ENCODE data around the gene SLC25A14.
"Not testable (repeated sequence)": the region's sequence is repeated elsewhere in the genome, so short reads cannot be mapped to it uniquely, and the experiment has no call there.

The SLC25A14 gene

DNA sequence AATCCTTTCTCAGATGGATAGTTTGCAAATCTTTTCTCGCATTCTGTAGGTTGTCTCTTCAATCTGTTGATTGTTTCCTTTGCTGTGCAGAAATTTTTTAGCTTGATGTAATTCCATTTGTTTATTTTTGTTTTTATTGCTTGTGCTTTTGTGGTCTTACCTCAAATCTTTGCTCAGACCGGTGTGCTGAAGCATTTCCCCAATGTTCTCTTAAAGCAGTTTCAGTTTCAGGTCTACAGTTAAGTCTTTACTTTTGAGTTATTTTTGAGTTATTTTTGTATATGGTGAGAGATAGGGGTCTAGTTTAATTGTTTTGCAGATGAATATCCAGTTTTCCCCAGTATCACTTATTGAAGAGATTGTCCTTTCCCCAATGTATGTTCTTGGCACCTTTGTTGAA is 18.2 kb upstream of the SLC25A14 start:
- Histone ChIP-seq H3K36me3 (ENCODE audit: insufficient read depth, low read length) (no peaks in the 10 kb centered on the region), H2AFZ (ENCODE audit: low read length, unreplicated experiment) (no peak overlapping the region), H3K79me2 (ENCODE audit: control insufficient read depth, insufficient read depth, low read length, unreplicated experiment) (no peaks in the 10 kb centered on the region), H3K4me3 (ENCODE audit: low read depth, low read length) (no peak overlapping the region), H3K4me1 (ENCODE audit: control insufficient read depth, insufficient read depth, low read length, unreplicated experiment) (no peaks in the 10 kb centered on the region), H3K27me3 (ENCODE audit: insufficient read depth, low read length) (peaks cover 13% of the 10 kb centered on the region), H3K27ac (ENCODE audit: low read depth, low read length) (no peak overlapping the region)

DNA sequence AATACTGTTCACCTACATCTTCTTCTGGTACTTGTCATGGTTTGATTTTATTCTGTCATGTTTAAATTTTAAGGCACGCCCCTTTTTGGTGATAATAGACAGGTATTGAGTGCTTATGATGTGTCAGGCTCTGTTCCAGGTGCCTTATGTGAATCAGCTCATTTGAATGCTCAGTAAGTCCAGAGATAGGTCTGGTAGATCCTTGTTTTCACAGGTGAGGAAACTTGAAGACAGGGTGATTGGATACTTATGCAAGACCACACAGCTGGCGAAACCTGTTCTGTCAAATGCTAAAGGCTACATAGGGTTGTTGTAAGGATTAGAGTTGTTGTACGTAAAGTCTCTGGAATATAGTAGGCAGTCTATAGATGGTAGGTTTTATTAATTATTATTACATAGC is 9.6 kb upstream of the SLC25A14 start:
- no peaks in the 10 kb centered on the region for H3K4me1 ChIP-seq (ENCODE audit: control insufficient read depth, insufficient read depth, low read length, unreplicated experiment)
- peaks cover 9% of the 10 kb centered on the region; the same call in 1 of the 2 replicates for H3K27me3 ChIP-seq (ENCODE audit: insufficient read depth, low read length)
- no peaks in the 10 kb centered on the region for H3K79me2 ChIP-seq (ENCODE audit: control insufficient read depth, insufficient read depth, low read length, unreplicated experiment)
- H2AFZ ChIP-seq (ENCODE audit: low read length, unreplicated experiment), result no peak overlapping the region
- H3K27ac ChIP-seq (ENCODE audit: low read depth, low read length), result no peak overlapping the region
- no peaks in the 10 kb centered on the region for H3K36me3 ChIP-seq (ENCODE audit: insufficient read depth, low read length)
- no peak overlapping the region for H3K4me3 ChIP-seq (ENCODE audit: low read depth, low read length)

DNA sequence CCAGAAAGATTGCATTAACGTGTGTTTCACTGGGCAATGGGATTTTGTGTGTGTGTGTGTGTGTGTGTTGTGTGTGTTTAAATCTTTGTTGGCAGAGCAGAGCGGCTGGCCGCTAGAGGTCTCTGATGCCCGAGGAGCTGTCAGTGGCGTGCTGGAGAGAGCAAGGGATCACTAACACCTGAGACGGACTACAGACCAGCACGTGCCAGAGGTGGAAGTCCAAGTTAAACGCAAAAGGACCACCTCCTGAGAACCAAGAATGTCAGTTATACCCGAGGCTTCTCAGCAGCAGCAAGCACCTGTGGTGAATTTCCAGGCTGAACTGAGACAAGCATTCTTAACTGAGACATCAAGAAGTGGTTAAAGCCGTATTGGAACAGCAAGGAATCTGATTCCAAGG is 9.0 kb upstream of the SLC25A14 start:
- no peak overlapping the region for H3K27ac ChIP-seq (ENCODE audit: low read depth, low read length)
- H3K27me3 ChIP-seq (ENCODE audit: insufficient read depth, low read length), result peaks cover 4% of the 10 kb centered on the region; the same call in 1 of the 2 replicates
- no peaks in the 10 kb centered on the region for H3K4me1 ChIP-seq (ENCODE audit: control insufficient read depth, insufficient read depth, low read length, unreplicated experiment)
- H3K36me3 ChIP-seq (ENCODE audit: insufficient read depth, low read length), result no peaks in the 10 kb centered on the region
- H2AFZ ChIP-seq (ENCODE audit: low read length, unreplicated experiment), result peak overlapping the region; percentile 12
- H3K79me2 ChIP-seq (ENCODE audit: control insufficient read depth, insufficient read depth, low read length, unreplicated experiment), result no peaks in the 10 kb centered on the region
- H3K4me3 ChIP-seq (ENCODE audit: low read depth, low read length), result peak overlapping the region; percentile 54; the same call in 1 of the 2 replicates

DNA sequence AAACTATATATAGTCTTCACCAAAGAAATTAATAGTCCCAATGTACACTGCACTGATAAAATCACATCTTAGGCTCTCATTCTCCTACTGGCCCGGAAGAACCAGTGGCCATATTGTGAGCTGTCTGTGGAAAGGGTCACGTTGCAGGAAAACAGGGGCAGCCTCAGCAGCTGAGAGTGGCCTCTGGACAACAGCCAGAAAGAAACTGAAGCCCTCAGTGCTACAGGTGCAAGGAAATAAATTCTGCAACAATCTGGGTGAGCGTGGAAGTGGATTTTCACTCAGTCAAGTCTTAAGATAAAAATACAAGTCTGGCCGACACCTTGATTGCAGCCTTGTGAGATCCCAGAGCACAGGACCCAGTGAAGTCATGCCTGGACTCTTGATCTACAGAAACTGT is 3.2 kb upstream of the SLC25A14 start:
- no peak overlapping the region for H2AFZ ChIP-seq (ENCODE audit: low read length, unreplicated experiment)
- H3K4me3 ChIP-seq (ENCODE audit: low read depth, low read length), result no peak overlapping the region
- no peak overlapping the region for H3K27ac ChIP-seq (ENCODE audit: low read depth, low read length)
- H3K36me3 ChIP-seq (ENCODE audit: insufficient read depth, low read length), result no peaks in the 10 kb centered on the region
- peaks cover 3% of the 10 kb centered on the region for H3K79me2 ChIP-seq (ENCODE audit: control insufficient read depth, insufficient read depth, low read length, unreplicated experiment)
- H3K4me1 ChIP-seq (ENCODE audit: control insufficient read depth, insufficient read depth, low read length, unreplicated experiment), result peaks cover 3% of the 10 kb centered on the region
- no peaks in the 10 kb centered on the region for H3K27me3 ChIP-seq (ENCODE audit: insufficient read depth, low read length)

DNA sequence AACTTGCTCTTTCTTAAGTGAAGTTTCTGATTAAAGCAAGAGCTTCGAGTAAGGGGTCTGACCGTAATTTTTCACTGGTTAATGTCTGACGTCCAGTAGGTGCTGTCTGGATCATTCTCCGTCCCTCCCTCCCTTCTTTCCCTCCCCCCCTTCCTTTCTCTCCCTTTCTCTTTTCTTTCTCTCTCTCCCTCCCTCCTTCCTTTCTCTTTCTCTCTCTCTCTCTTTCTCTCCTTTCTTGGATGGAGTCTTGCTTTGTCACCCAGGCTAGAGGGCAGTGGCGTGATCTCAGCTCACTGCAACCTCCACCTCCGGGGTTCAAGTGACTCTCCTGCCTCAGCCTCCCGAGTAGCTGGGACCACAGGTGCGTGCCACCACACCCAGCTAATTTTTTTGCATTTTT is 850 bp upstream of the SLC25A14 start:
- H3K27ac ChIP-seq (ENCODE audit: low read depth, low read length); H3K27me3 ChIP-seq (ENCODE audit: insufficient read depth, low read length); H3K79me2 ChIP-seq (ENCODE audit: control insufficient read depth, insufficient read depth, low read length, unreplicated experiment); H3K36me3 ChIP-seq (ENCODE audit: insufficient read depth, low read length); H3K4me1 ChIP-seq (ENCODE audit: control insufficient read depth, insufficient read depth, low read length, unreplicated experiment): not testable (repeated sequence)
- H3K4me3 ChIP-seq (ENCODE audit: low read depth, low read length), result peak overlapping the region; percentile 89
- H2AFZ ChIP-seq (ENCODE audit: low read length, unreplicated experiment), result peak overlapping the region; percentile 38

DNA sequence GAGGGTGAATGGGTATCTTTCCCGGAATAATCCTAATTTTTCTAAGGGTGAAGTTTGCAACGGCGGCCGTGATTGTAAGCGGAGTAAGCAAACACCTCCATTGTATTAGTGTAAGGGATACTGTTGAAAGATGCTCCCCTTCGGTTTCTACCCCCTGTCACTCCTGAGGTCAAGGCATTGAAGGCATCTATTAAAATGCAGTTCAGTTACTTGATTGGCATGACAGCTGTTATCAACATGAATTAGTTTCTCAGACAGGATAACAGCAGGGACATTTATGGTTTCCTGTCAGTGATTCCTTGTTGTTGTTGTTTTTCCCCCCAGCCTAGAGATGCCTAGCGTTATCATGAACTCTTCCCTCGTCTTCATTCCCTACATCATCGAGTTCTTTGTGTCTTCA is 552 bp downstream of the SLC25A14 start:
- H3K79me2 ChIP-seq (ENCODE audit: control insufficient read depth, insufficient read depth, low read length, unreplicated experiment), result peaks cover 3% of the 10 kb centered on the region
- peak overlapping the region; percentile 4 for H2AFZ ChIP-seq (ENCODE audit: low read length, unreplicated experiment)
- peaks cover 3% of the 10 kb centered on the region for H3K4me1 ChIP-seq (ENCODE audit: control insufficient read depth, insufficient read depth, low read length, unreplicated experiment)
- no peaks in the 10 kb centered on the region for H3K27me3 ChIP-seq (ENCODE audit: insufficient read depth, low read length)
- H3K4me3 ChIP-seq (ENCODE audit: low read depth, low read length), result peak overlapping the region; percentile 89
- peak overlapping the region; percentile 16; the same call in 1 of the 2 replicates for H3K27ac ChIP-seq (ENCODE audit: low read depth, low read length)
- no peaks in the 10 kb centered on the region for H3K36me3 ChIP-seq (ENCODE audit: insufficient read depth, low read length)

DNA sequence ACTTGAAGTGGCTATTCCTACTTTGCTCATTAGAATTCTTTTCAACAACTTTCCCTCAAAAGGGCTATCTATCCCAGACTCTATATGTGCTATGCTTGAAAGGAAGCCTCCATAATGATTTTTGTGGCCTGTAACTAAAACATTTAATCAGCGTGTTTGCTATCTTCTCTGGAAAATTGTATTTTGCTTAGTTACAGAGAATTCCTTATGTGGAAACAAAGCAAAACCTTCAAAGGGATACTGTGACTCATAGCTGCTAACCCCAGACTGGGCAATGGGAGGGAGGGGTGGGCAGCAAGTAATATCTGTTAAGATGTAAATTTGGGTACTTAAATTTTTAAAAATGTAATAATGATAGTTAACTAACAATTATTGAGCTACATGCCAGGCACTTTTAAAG is 3.7 kb downstream of the SLC25A14 start:
- H3K27ac ChIP-seq (ENCODE audit: low read depth, low read length), result no peak overlapping the region
- H3K4me3 ChIP-seq (ENCODE audit: low read depth, low read length), result no peak overlapping the region
- no peak overlapping the region for H2AFZ ChIP-seq (ENCODE audit: low read length, unreplicated experiment)
- H3K4me1 ChIP-seq (ENCODE audit: control insufficient read depth, insufficient read depth, low read length, unreplicated experiment), result peaks cover 9% of the 10 kb centered on the region
- H3K36me3 ChIP-seq (ENCODE audit: insufficient read depth, low read length), result no peaks in the 10 kb centered on the region
- H3K27me3 ChIP-seq (ENCODE audit: insufficient read depth, low read length), result no peaks in the 10 kb centered on the region
- H3K79me2 ChIP-seq (ENCODE audit: control insufficient read depth, insufficient read depth, low read length, unreplicated experiment), result peaks cover 3% of the 10 kb centered on the region

DNA sequence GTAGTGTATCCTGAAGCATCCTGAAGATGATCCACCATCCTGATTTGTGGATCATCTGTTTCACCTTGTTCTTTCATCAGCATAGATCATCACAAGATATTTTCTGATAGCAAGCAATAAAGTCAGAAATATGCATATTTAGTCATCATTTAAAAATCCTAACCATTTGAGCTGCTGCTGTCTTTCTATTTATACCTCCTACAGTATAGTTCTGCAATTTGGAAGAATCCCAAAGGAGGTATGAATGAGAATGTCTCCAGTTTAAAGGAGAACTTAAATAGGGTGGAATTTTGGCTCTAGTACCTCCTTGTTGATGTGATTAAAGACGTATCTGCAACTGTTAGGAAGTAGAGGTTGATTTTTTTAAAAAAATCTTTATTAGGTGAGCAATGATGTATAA is 7.6 kb downstream of the SLC25A14 start:
- no peaks in the 10 kb centered on the region for H3K79me2 ChIP-seq (ENCODE audit: control insufficient read depth, insufficient read depth, low read length, unreplicated experiment)
- no peak overlapping the region for H3K4me3 ChIP-seq (ENCODE audit: low read depth, low read length)
- peaks cover 3% of the 10 kb centered on the region; the same call in 1 of the 2 replicates for H3K36me3 ChIP-seq (ENCODE audit: insufficient read depth, low read length)
- H2AFZ ChIP-seq (ENCODE audit: low read length, unreplicated experiment), result no peak overlapping the region
- peaks cover 6% of the 10 kb centered on the region for H3K4me1 ChIP-seq (ENCODE audit: control insufficient read depth, insufficient read depth, low read length, unreplicated experiment)
- H3K27ac ChIP-seq (ENCODE audit: low read depth, low read length), result no peak overlapping the region
- H3K27me3 ChIP-seq (ENCODE audit: insufficient read depth, low read length), result no peaks in the 10 kb centered on the region

DNA sequence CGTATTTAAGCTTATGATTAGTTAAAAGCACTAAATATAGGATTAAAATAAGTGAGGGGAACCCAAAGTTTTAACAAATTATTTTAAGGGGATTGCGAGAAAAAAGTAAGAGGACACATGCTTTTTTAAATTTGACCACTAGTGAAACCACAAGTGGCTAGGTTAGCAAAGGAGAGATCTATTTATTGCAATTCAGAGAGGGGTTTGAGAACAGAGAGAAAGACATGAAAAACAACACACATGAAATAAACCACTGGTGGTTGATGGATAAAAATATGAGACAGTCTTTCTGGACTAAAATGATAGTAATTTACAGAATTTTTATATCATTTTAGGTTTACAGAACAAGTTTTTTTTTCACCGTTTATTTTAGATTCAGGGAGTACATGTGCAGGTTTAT is 11.8 kb downstream of the SLC25A14 start:
- H3K79me2 ChIP-seq (ENCODE audit: control insufficient read depth, insufficient read depth, low read length, unreplicated experiment), result no peaks in the 10 kb centered on the region
- H3K4me1 ChIP-seq (ENCODE audit: control insufficient read depth, insufficient read depth, low read length, unreplicated experiment), result peaks cover 6% of the 10 kb centered on the region
- no peaks in the 10 kb centered on the region for H3K27me3 ChIP-seq (ENCODE audit: insufficient read depth, low read length)
- H3K36me3 ChIP-seq (ENCODE audit: insufficient read depth, low read length), result peaks cover 3% of the 10 kb centered on the region; the same call in 1 of the 2 replicates
- no peak overlapping the region for H3K27ac ChIP-seq (ENCODE audit: low read depth, low read length)
- no peak overlapping the region for H2AFZ ChIP-seq (ENCODE audit: low read length, unreplicated experiment)
- no peak overlapping the region for H3K4me3 ChIP-seq (ENCODE audit: low read depth, low read length)

DNA sequence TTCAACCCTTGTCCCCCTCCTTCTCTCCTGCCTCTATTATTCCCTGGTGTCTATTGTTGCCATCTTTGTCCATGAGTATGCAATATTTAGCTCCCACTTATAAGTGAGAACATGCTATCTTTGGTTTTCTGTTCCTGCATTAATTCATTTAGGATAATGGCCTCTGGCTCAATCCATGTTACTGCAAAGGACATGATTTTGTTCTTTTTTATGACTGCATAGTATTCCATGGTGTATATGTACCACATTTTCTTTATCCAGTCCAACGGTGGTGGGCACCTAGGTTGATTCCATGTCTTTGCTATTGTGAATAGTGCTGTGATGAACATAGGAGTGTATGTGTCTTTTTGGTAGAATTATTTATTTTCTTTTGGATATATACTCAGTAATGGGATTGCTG is 12.3 kb downstream of the SLC25A14 start:
- not testable (repeated sequence) for H3K79me2 ChIP-seq (ENCODE audit: control insufficient read depth, insufficient read depth, low read length, unreplicated experiment); H3K27ac ChIP-seq (ENCODE audit: low read depth, low read length); H2AFZ ChIP-seq (ENCODE audit: low read length, unreplicated experiment); H3K4me3 ChIP-seq (ENCODE audit: low read depth, low read length); H3K27me3 ChIP-seq (ENCODE audit: insufficient read depth, low read length); H3K36me3 ChIP-seq (ENCODE audit: insufficient read depth, low read length); H3K4me1 ChIP-seq (ENCODE audit: control insufficient read depth, insufficient read depth, low read length, unreplicated experiment)

DNA sequence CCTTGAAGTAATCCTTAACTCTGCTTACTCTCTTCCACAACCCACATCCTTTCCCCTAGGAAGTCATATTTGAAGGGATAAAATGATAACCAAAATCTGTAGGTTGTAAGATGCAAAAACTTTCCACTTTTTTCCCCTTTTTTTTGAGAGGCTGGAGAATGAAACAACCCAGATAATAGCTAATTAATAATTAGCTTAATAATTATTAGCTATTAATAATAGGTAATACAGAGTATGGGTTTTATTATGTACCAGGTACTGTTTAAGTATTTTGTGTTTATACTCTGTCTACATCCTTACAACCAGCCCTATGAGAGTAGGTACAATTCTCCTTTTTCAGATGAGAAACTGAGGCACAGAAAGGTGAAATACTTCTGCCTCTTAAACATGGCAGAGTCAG is 36.4 kb downstream of the SLC25A14 start:
- Histone ChIP-seq H3K27ac (ENCODE audit: low read depth, low read length) (no peak overlapping the region), H3K4me3 (ENCODE audit: low read depth, low read length) (no peak overlapping the region), H3K36me3 (ENCODE audit: insufficient read depth, low read length) (no peaks in the 10 kb centered on the region), H2AFZ (ENCODE audit: low read length, unreplicated experiment) (no peak overlapping the region), H3K4me1 (ENCODE audit: control insufficient read depth, insufficient read depth, low read length, unreplicated experiment) (no peaks in the 10 kb centered on the region), H3K27me3 (ENCODE audit: insufficient read depth, low read length) (no peaks in the 10 kb centered on the region), H3K79me2 (ENCODE audit: control insufficient read depth, insufficient read depth, low read length, unreplicated experiment) (no peaks in the 10 kb centered on the region)
